Testis (tissue), 2 donors: Measurements from ENCODE around the gene MLKL.

Experiments used
- POLR2A ChIP-seq: fragments of 450-650 bp; IDR thresholded peaks from one replicate; pipeline ENCODE4 v1.6.1; 2017; ENCODE audit warnings: antibody characterized with exemption, mild to moderate bottlenecking, moderate library complexity
- TF ChIP-seq, protein P1 (sequence below), 3 experiments: fragments of 450-650 bp in 2 of 3; fragments of 200-600 bp in 1 of 3; sonication (generic) in 1 of 3; IDR thresholded peaks; one replicate each; pipeline ENCODE4 v1.5.1; 2016 to 2019; ENCODE audit warnings: antibody characterized with exemption in 3 of 3, mild to moderate bottlenecking in 2 of 3, moderate library complexity in 1 of 3

DNA sequence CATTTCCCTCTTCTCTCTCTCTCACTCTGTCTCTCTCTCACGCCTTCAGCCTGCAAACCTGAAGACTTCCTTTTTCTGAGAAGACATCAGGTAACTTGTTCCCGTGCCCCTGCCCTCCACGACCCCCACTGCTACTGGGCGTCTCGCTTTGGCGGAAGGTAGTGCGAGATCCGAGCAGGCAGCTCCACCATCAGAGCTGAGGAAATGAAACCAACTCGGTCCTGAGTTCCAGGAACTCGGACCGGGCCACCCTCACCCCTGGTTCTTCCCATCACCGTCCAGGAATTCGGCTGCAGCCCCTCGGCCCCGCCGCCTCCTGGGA lies 585 bp downstream of the MLKL start:
- TF ChIP-seq, protein P1, sequence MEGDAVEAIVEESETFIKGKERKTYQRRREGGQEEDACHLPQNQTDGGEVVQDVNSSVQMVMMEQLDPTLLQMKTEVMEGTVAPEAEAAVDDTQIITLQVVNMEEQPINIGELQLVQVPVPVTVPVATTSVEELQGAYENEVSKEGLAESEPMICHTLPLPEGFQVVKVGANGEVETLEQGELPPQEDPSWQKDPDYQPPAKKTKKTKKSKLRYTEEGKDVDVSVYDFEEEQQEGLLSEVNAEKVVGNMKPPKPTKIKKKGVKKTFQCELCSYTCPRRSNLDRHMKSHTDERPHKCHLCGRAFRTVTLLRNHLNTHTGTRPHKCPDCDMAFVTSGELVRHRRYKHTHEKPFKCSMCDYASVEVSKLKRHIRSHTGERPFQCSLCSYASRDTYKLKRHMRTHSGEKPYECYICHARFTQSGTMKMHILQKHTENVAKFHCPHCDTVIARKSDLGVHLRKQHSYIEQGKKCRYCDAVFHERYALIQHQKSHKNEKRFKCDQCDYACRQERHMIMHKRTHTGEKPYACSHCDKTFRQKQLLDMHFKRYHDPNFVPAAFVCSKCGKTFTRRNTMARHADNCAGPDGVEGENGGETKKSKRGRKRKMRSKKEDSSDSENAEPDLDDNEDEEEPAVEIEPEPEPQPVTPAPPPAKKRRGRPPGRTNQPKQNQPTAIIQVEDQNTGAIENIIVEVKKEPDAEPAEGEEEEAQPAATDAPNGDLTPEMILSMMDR (IDR thresholded peaks at IDR 0.05): no peak
- no peak for TF ChIP-seq POLR2A
